Stimulated activated naive CD8-positive, alpha-beta T cell treated with anti-CD3 and anti-CD28 coated beads, Interleukin-15, amount 100 ng/mL, for 72 hours (primary cell): ENCODE results near the gene DNASE1.

ENCODE experiments used
- ATAC-seq: fragments of 150-1000 bp; cut with Tn5 transposase; 2 replicates; pipeline ENCODE4 v1.10.0; 2021; ENCODE audit warnings: mild to moderate bottlenecking, moderate library complexity
- DNase-seq, 2 donors: peaks; one replicate each; pipeline ENCODE4 v3.0.0; 2021 to 2022
- H3K27ac Mint-ChIP-seq, 2 donors: one replicate each; pipeline ENCODE4 v1.8.0; 2022; ENCODE audit warnings: mild to moderate bottlenecking in 2 of 2, mixed read lengths in 2 of 2, moderate library complexity in 2 of 2
- H3K27me3 Mint-ChIP-seq: one replicate; pipeline ENCODE4 v1.8.0; 2022; ENCODE audit warnings: mixed read lengths
- H3K4me1 Mint-ChIP-seq: one replicate; pipeline ENCODE4 v1.8.0; 2022; ENCODE audit warnings: mild to moderate bottlenecking, mixed read lengths
- H3K4me3 Mint-ChIP-seq, 2 donors: one replicate each; pipeline ENCODE4 v1.8.0; 2022; ENCODE audit warnings: mild to moderate bottlenecking in 2 of 2, mixed read lengths in 2 of 2, moderate library complexity in 1 of 2
- H3K9me3 Mint-ChIP-seq, 2 donors: one replicate each; pipeline ENCODE4 v1.8.0; 2022; ENCODE audit warnings: mixed read lengths in 2 of 2

The DNASE1 gene

DNA sequence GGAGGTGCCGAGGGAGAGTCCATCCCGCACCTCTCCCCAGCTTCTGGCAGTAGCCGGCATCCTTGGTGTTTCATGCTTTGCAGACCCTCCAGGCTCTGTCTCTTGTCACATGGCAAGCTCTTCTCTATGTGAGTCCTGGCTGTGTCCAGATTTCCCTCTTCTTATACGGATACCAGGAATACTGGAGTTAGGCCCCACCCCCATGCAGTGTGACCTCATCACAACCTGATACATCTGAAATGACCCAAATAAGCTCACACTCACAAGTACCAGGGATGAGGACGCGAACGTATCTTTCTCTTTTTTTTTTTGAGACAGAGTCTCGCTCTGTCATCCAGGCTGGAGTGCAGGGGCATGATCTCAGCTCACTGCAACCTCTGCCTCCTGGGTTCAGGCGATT lies 39.6 kb downstream of the DNASE1 start:
- no peak for DNase-seq
- no peaks in the 10 kb centered on the region for H3K27me3 Mint-ChIP-seq
- H3K27ac Mint-ChIP-seq: peak overlapping the region in 1 of 2 donors; percentile 72
- peaks cover 26% of the 10 kb centered on the region for H3K4me1 Mint-ChIP-seq
- H3K9me3 Mint-ChIP-seq: no peaks in the 10 kb centered on the region
- no peak for ATAC-seq
- H3K4me3 Mint-ChIP-seq: no peak overlapping the region

- Mint-ChIP-seq H3K27me3 (no peaks in the 10 kb centered on the region), H3K27ac (peak overlapping the region in 1 of 2 donors; percentile 21), H3K9me3 (no peaks in the 10 kb centered on the region), H3K4me3 (no peak overlapping the region), H3K4me1 (peaks cover 36% of the 10 kb centered on the region)
- ATAC-seq (no peak), DNase-seq (no peak)
These were observed 41.3 kb downstream of the DNASE1 start for GRCh38 chr16:3695610-3696369.

DNA sequence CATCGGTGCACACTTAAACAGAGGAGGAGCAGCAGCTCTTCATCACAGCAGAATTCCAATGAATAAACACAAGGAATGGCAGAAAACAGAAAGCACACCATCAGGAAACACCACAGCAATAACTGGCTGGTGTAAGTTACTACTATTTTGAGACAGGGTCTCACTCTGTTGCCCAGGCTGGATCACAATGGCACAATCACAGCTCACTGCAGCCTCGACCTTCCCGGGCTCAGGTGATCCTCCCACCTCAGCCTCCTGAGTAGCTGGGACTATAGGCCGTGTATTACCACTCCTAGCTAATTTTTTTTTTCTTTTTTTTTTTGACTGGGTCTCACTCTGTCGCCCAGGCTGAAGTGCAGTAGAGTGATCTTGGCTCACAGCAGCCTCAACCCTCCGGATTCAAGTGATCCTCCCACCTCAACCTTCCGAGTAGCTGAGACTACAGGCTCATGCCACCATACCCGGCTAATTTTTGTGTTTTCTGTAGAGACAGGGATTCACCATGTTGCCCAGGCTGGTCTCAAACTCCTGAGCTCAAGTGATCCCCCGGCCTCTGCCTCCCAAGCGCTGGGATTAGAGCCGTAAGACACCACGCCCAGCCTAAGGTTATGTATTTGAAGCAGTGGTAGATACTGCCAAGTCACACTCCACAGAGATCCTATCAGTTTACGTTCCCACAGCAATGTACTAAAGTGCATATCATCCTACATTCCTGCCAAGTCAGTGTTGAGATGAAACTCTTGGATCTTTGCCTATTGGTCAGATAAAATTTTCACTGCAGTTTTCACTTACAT lies 42.1 kb downstream of the DNASE1 start:
- Mint-ChIP-seq H3K27ac (peak overlapping the region in 1 of 2 donors; percentile 19), H3K4me3 (no peak overlapping the region), H3K4me1 (peaks cover 36% of the 10 kb centered on the region), H3K27me3 (no peaks in the 10 kb centered on the region), H3K9me3 (no peaks in the 10 kb centered on the region)
- ATAC-seq (no peak), DNase-seq (no peak)

DNA sequence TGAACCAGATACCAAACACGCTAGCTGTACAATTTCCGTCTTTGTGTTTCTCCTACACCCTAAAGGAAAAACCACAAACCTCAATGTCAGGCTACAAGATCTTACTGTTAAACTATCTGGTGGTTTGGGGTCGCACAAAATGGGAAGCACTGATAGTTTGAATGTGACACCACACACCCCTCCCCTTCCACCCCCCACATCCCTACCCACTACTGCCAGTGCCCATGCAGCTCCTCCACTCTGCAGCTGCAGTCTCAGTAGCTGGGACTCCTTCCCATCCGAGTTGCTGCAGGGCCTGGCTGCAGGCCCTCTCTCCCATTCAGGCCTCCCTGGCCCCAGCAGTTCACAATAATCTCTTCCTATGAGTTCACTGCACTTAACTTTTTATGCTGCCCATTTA lies 44.5 kb downstream of the DNASE1 start:
- peaks cover 32% of the 10 kb centered on the region for H3K4me1 Mint-ChIP-seq
- DNase-seq: no peak
- H3K9me3 Mint-ChIP-seq: no peaks in the 10 kb centered on the region
- H3K27ac Mint-ChIP-seq: no peak overlapping the region
- H3K4me3 Mint-ChIP-seq: peak overlapping the region in 1 of 2 donors; percentile 21
- no peak for ATAC-seq
- no peaks in the 10 kb centered on the region for H3K27me3 Mint-ChIP-seq

GRCh38 chr16:3701531-3701930 lies 47.0 kb downstream of the DNASE1 start:
- no peak for DNase-seq
- Mint-ChIP-seq H3K4me1 (peaks cover 33% of the 10 kb centered on the region), H3K27me3 (no peaks in the 10 kb centered on the region), H3K27ac (no peak overlapping the region), H3K9me3 (no peaks in the 10 kb centered on the region), H3K4me3 (no peak overlapping the region)
- ATAC-seq: no peak

DNA sequence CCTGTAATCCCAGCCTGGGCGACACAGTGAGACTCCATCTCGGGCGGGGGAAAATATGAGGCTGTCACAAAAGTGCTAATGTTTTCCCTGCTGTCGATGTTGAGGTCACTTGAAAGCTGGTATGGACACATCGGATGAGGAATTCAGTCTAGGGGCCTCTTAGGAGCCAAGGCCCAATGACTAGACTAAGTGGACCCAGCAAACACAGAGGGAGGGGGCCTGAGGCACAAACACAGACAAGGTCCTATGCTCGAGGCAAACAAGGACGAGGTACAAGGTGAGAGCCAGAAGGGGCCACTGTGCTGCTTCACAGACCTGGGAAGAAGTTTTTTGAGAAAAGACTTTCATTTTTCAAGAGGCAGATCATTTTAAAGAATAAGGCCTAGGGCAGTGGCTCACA lies 47.6 kb downstream of the DNASE1 start:
- no peak for DNase-seq
- Mint-ChIP-seq H3K27ac (peak overlapping the region in 1 of 2 donors; percentile 19), H3K27me3 (no peaks in the 10 kb centered on the region), H3K4me3 (no peak overlapping the region), H3K9me3 (no peaks in the 10 kb centered on the region), H3K4me1 (peaks cover 33% of the 10 kb centered on the region)
- no peak for ATAC-seq

DNA sequence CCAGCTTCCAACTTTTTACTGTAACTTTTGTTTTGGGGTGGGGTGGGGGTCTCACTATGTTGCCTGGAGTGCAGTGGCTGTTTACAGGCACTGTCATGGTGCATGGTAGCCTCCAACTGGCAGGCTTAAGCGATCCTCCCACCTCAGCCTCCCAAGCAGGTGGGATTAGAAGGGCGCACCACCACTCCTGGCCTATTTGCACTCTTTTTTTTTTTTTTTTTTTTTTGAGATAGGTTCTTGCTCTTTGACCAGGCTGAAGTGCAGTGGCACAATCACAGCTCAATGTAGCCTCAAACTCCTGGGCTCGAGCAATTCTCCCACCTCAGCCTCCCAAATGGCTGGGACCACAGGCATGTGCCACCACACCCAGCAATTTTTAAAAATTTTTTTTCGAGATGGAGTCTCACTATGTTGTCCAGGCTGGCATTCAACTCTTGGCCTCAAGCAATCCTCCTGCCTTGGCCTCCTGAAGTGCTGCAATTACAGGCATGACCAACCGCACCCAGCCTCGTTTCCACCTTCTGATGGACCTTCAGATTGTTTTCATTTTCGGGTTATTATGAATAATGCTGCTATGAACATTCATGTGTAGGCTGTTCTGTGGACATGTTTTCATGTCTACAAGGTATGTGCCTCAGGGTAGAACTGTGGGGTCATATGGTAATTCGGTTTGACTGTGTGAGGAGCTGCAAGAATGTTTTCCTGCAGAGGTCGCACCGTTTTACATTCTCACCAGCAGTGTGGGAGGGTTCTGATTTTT lies 51.9 kb downstream of the DNASE1 start:
- peaks cover 7% of the 10 kb centered on the region for H3K4me1 Mint-ChIP-seq

More for the DNA sequence above, 51.9 kb downstream of the DNASE1 start:
- ATAC-seq (no peak), DNase-seq (no peak)
- Mint-ChIP-seq H3K27me3 (no peaks in the 10 kb centered on the region), H3K9me3 (no peaks in the 10 kb centered on the region), H3K4me3 (no peak overlapping the region), H3K27ac (peak overlapping the region in 1 of 2 donors; percentile 82)
